B cell (primary cell): Measurements from ENCODE around the gene S100A12. TPM values are rescaled to one million over a fixed set of nuclear protein-coding genes. Genes with fewer than 3 reads are reported as not detected.

Source experiments
- ATAC-seq: fragments of 200-7000 bp; cut with Tn5 transposase; one replicate; pipeline ENCODE4 v1.10.0; 2021; ENCODE audit warnings: low read depth, mild to moderate bottlenecking, moderate number of reproducible peaks, moderate library complexity
- CTCF ChIA-PET: fragments of 350-600 bp; sonication (Branson Sonifier 250); formaldehyde crosslinking; loops from one replicate; lab custom pipeline; 2021; ENCODE audit warnings: antibody characterized with exemption, inconsistent platforms; lab: Charles Lee
- POLR2A ChIA-PET: fragments of 350-600 bp; sonication (Branson Sonifier 250); formaldehyde crosslinking; loops from one replicate; lab custom pipeline; 2021; ENCODE audit warnings: antibody characterized with exemption; lab: Charles Lee
- DNase-seq: peaks from one replicate; pipeline ENCODE4 v3.0.0; 2013
- H2AFZ ChIP-seq: 2 replicates; pipeline ENCODE4 v1.6.1; 2012; ENCODE audit warnings: mild to moderate bottlenecking, low read depth, low read length; ENCODE audit not compliant: insufficient read depth, poor library complexity, severe bottlenecking
- H3K27ac ChIP-seq, 2 donors: 1 replicate in 1 of 2; 2 replicates in 1 of 2; pipeline ENCODE4 v1.5.1; 2012 to 2013; ENCODE audit warnings: low read length in 2 of 2, mild to moderate bottlenecking in 2 of 2, moderate library complexity in 1 of 2
- H3K27me3 ChIP-seq, 4 experiments: fragments of 200-600 bp in 1 of 4; sonication (generic) in 1 of 4; replicated peaks in 1 of 4; 1 replicate in 2 of 4; 2 replicates in 2 of 4; pipeline versions ENCODE4 v1.6.1 to v1.7.0; 2013 to 2016; ENCODE audit warnings: low read length in 3 of 4, mild to moderate bottlenecking in 2 of 4, mixed read lengths in 1 of 4, moderate library complexity in 1 of 4; ENCODE audit not compliant: insufficient read depth in 4 of 4, control insufficient read depth in 3 of 4; ENCODE audit errors: control extremely low read depth in 1 of 4
- H3K36me3 ChIP-seq, 2 experiments: replicated peaks in 1 of 2; 1 replicate in 1 of 2; 2 replicates in 1 of 2; pipeline versions ENCODE4 v1.6.1 to v1.7.1; 2013; ENCODE audit warnings: low read length in 1 of 2; ENCODE audit not compliant: insufficient read depth in 2 of 2, control insufficient read depth in 1 of 2; ENCODE audit errors: control extremely low read depth in 1 of 2, extremely low read depth in 1 of 2
- H3K4me1 ChIP-seq, 2 donors: fragments of 200-600 bp in 1 of 2; sonication (generic) in 1 of 2; 1 replicate in 1 of 2; 2 replicates in 1 of 2; pipeline versions ENCODE4 v1.5.1 to v1.6.1; 2013 to 2017; ENCODE audit warnings: low read length in 2 of 2; ENCODE audit not compliant: control insufficient read depth in 2 of 2, insufficient read depth in 2 of 2
- H3K4me2 ChIP-seq: replicated peaks from 2 replicates; pipeline ENCODE3; 2012; ENCODE audit warnings: mild to moderate bottlenecking, low read depth, low read length; ENCODE audit not compliant: poor library complexity, severe bottlenecking
- H3K4me3 ChIP-seq, 5 experiments: fragments of 200-600 bp in 1 of 5; sonication (generic) in 1 of 5; 1 replicate in 3 of 5; 2 replicates in 2 of 5; pipeline versions ENCODE4 v1.5.1 to v1.7.0; 2011 to 2016; ENCODE audit warnings: low read length in 4 of 5, mild to moderate bottlenecking in 4 of 5, low read depth in 2 of 5, control low read depth in 1 of 5, moderate library complexity in 1 of 5; ENCODE audit not compliant: insufficient read depth in 1 of 5; ENCODE audit errors: control extremely low read depth in 1 of 5, extremely low read depth in 1 of 5
- H3K79me2 ChIP-seq: fragments of 200-600 bp; sonication (generic); one replicate; pipeline ENCODE4 v1.6.0; 2016; ENCODE audit warnings: low read length; ENCODE audit not compliant: control insufficient read depth, insufficient read depth
- H3K9ac ChIP-seq: fragments of 200-600 bp; sonication (generic); 2 replicates; pipeline ENCODE4 v1.6.1; 2017; ENCODE audit warnings: mild to moderate bottlenecking, low read length, moderate library complexity
- H3K9me3 ChIP-seq, 3 donors: one replicate each; pipeline versions ENCODE4 v1.6.1 to v1.7.1; 2013; ENCODE audit warnings: low read length in 2 of 3; ENCODE audit not compliant: control insufficient read depth in 2 of 3, insufficient read depth in 1 of 3; ENCODE audit errors: control extremely low read depth in 1 of 3
- H4K20me1 ChIP-seq: 2 replicates; pipeline ENCODE4 v1.6.0; 2012; ENCODE audit warnings: mild to moderate bottlenecking, low read length; ENCODE audit not compliant: insufficient read depth, control insufficient read depth, poor library complexity, severe bottlenecking
- H3K27ac Mint-ChIP-seq: one replicate; pipeline ENCODE4 v1.8.0; 2021; ENCODE audit warnings: mixed read lengths
- H3K27me3 Mint-ChIP-seq: one replicate; pipeline ENCODE4 v1.8.0; 2021; ENCODE audit warnings: mixed read lengths
- H3K4me1 Mint-ChIP-seq: one replicate; pipeline ENCODE4 v1.8.0; 2021; ENCODE audit warnings: mixed read lengths
- H3K4me3 Mint-ChIP-seq: one replicate; pipeline ENCODE4 v1.8.0; 2021; ENCODE audit warnings: mixed read lengths
- H3K9me3 Mint-ChIP-seq: one replicate; pipeline ENCODE4 v1.8.0; 2022; ENCODE audit warnings: mixed read lengths; ENCODE audit not compliant: insufficient read depth
- EZH2 ChIP-seq: IDR thresholded peaks from 2 replicates; pipeline ENCODE4 v1.6.1; 2012; ENCODE audit warnings: borderline replicate concordance, low read depth, mild to moderate bottlenecking, moderate library complexity, low read length; ENCODE audit not compliant: insufficient read depth, poor library complexity, severe bottlenecking
- WGBS: methylation state at CpG from one replicate; pipeline ENCODE4 v1.1.5; 2013; ENCODE audit warnings: missing lambda C conversion rate; ENCODE audit not compliant: insufficient coverage; 5-methylcytosine and 5-hydroxymethylcytosine counted together
- intact Hi-C: fragments of 100-400 bp; cut with micrococcal nuclease; formaldehyde crosslinking; loops from one replicate; pipeline ENCODE4 v1.10.0; 2022
- polyA plus RNA-seq: library from polyadenylated mRNA; depleted of rRNA; stranded (reverse); fragments of >200 nt; gene quantifications from 2 replicates; pipeline ENCODE4 v1.2.3, GENCODE V29; 2012
- total RNA-seq, 2 donors: library from RNA; stranded (reverse); fragments of 120-200 nt in 1 of 2; gene quantifications; 1 replicate in 1 of 2; 2 replicates in 1 of 2; pipeline versions ENCODE4 v1.2.3 to v1.2.4, GENCODE V29; 2013 to 2022
- TF ChIP-seq, protein P1 (sequence below): fragments of 200-600 bp; IDR thresholded peaks from one replicate; pipeline ENCODE4 v1.8.0; 2022; ENCODE audit warnings: antibody characterized with exemption, mild to moderate bottlenecking

S100A12 gene
- total and polyA plus RNA-seq, 2 donors (not counting 1 experiment from before 2014, with no cell fraction given), result 3.4 TPM; not detected in 1

DNA sequence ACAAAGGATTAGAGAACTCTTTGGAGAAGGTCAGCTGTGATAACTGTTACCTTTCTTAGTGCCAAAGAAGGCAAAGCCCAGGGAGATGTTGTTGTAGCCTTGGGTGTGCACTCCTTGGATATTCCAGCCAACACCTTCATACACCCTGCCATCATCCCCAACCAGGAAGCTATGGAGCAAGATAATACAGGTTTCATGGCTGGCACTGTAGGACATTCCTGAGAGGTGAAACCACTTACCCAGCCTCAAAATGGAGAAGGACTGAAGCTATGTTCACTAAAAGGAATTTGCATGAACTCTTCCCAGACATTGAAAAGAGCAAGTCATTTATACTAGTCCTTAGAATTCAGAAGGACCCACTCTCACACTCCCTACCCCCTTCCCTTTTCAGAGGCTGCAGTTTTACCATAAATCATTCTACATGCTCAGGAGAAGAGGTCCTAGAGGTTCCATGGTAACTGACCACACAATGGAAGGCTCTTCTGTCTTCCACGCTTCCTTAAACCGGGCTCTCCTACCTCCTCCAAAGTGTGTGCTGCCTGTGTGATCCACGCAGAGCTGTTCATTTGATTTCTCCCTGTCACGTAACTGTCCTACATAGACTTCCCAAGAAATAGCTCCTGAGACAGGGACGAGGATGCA is 32.3 kb downstream of the S100A12 start:
- Histone ChIP-seq H3K36me3 (no peaks in the 10 kb centered on the region), H3K9me3 (no peaks in the 10 kb centered on the region), H3K4me1 (peaks cover 14 to 21% of the 10 kb centered on the region in 2 donors), H3K79me2 (no peaks in the 10 kb centered on the region), H3K4me3 (no peak overlapping the region), H3K27me3 (peaks cover 0 to 63% (median 22%) of the 10 kb centered on the region in 4 experiments), H2AFZ (no peak overlapping the region), H3K9ac (no peak overlapping the region), H3K27ac (no peak overlapping the region), H4K20me1 (no peaks in the 10 kb centered on the region), H3K4me2 (no peak overlapping the region)
- H3K9me3 Mint-ChIP-seq, result no peaks in the 10 kb centered on the region
- intact Hi-C loops, result no loop called here
- no peak overlapping the region for H3K27ac Mint-ChIP-seq
- POLR2A ChIA-PET, result no interaction called here
- 37% methylated on average over 5 of the region's 5 CpGs for WGBS
- TF ChIP-seq EZH2, result no peak
- TF ChIP-seq, protein P1, sequence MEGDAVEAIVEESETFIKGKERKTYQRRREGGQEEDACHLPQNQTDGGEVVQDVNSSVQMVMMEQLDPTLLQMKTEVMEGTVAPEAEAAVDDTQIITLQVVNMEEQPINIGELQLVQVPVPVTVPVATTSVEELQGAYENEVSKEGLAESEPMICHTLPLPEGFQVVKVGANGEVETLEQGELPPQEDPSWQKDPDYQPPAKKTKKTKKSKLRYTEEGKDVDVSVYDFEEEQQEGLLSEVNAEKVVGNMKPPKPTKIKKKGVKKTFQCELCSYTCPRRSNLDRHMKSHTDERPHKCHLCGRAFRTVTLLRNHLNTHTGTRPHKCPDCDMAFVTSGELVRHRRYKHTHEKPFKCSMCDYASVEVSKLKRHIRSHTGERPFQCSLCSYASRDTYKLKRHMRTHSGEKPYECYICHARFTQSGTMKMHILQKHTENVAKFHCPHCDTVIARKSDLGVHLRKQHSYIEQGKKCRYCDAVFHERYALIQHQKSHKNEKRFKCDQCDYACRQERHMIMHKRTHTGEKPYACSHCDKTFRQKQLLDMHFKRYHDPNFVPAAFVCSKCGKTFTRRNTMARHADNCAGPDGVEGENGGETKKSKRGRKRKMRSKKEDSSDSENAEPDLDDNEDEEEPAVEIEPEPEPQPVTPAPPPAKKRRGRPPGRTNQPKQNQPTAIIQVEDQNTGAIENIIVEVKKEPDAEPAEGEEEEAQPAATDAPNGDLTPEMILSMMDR, result no peak
- CTCF ChIA-PET, result interaction anchor here (1.4 to 1.5 kb wide), 2 partner anchors 8 to 10 kb away, joined by 4 to 5 read pairs; no protein-coding TSS in a partner anchor
- ATAC-seq (no peak), DNase-seq (no peak)
- H3K27me3 Mint-ChIP-seq, result peaks cover 60% of the 10 kb centered on the region
- H3K4me1 Mint-ChIP-seq, result peaks cover 23% of the 10 kb centered on the region
- H3K4me3 Mint-ChIP-seq, result no peak overlapping the region

GRCh38 chr1:153342178-153342577 is 33.2 kb downstream of the S100A12 start:
- Histone ChIP-seq H3K9ac (no peak overlapping the region), H3K4me1 (peaks cover 14 to 21% of the 10 kb centered on the region in 2 donors), H3K9me3 (no peaks in the 10 kb centered on the region), H3K4me3 (no peak overlapping the region), H2AFZ (no peak overlapping the region), H3K79me2 (no peaks in the 10 kb centered on the region), H3K4me2 (no peak overlapping the region), H3K27me3 (peaks cover 0 to 59% (median 20%) of the 10 kb centered on the region in 4 experiments), H3K36me3 (no peaks in the 10 kb centered on the region), H4K20me1 (no peaks in the 10 kb centered on the region), H3K27ac (no peak overlapping the region)
- intact Hi-C loops, result no loop called here
- Mint-ChIP-seq H3K27me3 (peaks cover 60% of the 10 kb centered on the region), H3K4me3 (no peak overlapping the region), H3K9me3 (no peaks in the 10 kb centered on the region), H3K4me1 (peaks cover 23% of the 10 kb centered on the region), H3K27ac (no peak overlapping the region)
- POLR2A ChIA-PET, result no interaction called here
- CTCF ChIA-PET, result interaction anchor here (1.4 kb wide), 1 partner anchor 9 kb away, joined by 4 read pairs; no protein-coding TSS in a partner anchor
- TF ChIP-seq, protein P1, result no peak
- TF ChIP-seq EZH2, result no peak
- DNase-seq, result no peak
- WGBS, result 100% methylated on average over 1 of the region's 3 CpGs
- no peak for ATAC-seq
